ENCODE measurements around the gene NEAT1. TPM values are rescaled to one million over a fixed set of nuclear protein-coding genes. Genes with fewer than 3 reads are reported as not detected.

The NEAT1 gene
- polyA plus RNA-seq, 12 donors = 34.5 to 182 (median 65.4) TPM

DNA sequence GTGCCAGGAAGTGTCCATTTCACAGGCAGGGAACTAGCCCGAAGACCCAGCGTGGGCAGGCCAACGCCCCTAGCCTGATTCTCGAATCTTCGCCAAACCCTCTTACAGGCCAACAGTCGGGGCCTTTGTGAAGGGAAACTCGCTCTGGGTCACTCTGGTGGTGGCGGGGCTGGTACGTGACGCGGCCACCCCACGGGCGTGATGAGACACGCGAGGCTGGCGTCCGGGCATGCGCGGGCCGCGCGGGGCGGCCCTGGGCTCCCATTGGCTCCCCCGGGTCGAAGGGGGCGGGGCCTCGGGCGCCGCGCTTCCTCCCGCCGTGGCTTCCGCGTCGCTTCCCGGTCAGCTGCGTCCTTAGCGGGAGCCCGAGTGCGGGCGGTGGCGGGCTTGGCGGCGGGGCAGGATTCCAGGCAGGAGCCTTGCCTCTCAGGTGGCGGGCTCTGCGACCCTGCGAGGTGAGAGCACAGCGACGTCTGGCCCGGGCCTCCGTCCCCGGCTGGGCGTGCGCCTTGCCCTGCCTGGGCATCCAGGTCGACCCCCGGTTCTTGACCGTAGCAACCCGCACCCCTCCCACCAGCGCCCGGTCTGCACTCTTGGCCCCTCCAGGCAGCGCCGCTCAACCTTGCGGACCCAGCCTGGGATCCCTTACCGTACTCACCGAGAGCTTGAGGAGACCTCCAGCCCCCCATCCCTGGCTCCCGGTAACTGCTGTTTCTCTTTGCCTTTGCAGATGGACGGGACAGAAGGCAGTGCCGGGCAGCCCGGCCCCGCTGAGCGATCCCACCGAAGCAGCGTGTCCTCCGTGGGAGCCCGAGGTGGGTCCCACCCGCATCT lies 36.1 kb upstream of the NEAT1 start, which contains the start of gene FRMD8:
Gene FRMD8, plus strand, starts transcription at position 331 of the 834 bp plus-strand sequence. Its CDS starts 400 bp downstream, at position 731.
- DNase-seq = peak; percentile 89

GRCh38 chr11:65388731-65389130 lies 33.9 kb upstream of the NEAT1 start:
- no peak for DNase-seq

GRCh38 chr11:65389294-65389980 lies 33.2 kb upstream of the NEAT1 start:
- no peak for DNase-seq

- DNase-seq = no peak
Observed at GRCh38 chr11:65390099-65390941, 32.3 kb upstream of the NEAT1 start.

GRCh38 chr11:65390996-65391395 lies 31.6 kb upstream of the NEAT1 start:
- no peak for DNase-seq

DNA sequence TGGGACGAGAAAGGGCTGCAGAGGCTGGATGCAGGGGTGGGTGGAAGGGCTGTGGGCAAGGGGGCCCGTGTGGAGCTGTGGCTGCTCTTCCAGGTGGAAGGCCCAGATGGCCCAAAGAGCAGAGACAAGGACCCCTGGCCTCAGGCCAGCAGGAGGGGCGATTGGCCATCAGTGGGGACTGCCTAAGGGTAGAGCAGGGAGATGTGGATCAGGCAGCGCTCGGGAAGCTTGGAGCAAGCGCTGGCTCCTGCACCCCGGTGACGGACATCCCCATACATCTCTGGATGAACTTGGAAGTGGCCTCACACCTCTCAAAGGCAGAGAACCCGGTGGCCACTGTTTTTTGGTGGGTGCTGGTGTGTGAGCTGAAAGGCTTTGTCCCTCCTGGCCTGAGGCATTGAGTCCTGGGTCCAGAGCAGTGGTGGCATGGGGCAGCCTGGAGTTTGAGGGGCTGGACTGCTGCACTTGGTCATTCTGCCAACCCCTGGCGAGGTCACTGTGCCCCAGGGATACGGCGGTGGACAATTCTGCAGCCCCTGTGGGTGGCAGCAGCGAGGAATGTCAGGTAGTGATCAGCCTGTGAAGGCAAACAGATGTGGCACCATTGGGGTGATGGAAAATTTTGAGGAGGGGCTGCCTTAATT lies 30.3 kb upstream of the NEAT1 start:
- DNase-seq = no peak

DNA sequence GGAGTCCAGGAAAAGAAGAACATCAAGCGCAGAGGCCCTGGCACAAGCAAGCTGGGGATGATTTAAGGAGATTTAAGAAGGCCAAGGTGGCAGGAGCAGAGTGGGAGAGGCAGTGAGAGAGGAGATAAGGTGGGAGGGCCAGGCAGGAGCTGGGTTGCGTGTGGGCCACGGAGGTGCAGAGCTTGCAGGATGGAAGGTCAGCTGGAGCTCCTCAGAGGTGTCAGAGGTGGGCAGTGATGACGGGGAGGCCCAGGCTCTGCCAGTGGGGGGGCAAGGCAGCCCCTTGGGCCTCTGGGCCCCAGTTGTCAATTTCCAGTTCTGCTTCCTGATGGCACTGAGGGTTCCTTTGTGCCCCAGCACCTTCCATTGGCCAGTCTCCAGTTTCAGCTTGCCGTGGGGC lies 29.7 kb upstream of the NEAT1 start:
- DNase-seq = no peak

GRCh38 chr11:65393513-65394079 lies 29.0 kb upstream of the NEAT1 start:
- DNase-seq = no peak

GRCh38 chr11:65394125-65394536 lies 28.5 kb upstream of the NEAT1 start:
- no peak for DNase-seq

DNA sequence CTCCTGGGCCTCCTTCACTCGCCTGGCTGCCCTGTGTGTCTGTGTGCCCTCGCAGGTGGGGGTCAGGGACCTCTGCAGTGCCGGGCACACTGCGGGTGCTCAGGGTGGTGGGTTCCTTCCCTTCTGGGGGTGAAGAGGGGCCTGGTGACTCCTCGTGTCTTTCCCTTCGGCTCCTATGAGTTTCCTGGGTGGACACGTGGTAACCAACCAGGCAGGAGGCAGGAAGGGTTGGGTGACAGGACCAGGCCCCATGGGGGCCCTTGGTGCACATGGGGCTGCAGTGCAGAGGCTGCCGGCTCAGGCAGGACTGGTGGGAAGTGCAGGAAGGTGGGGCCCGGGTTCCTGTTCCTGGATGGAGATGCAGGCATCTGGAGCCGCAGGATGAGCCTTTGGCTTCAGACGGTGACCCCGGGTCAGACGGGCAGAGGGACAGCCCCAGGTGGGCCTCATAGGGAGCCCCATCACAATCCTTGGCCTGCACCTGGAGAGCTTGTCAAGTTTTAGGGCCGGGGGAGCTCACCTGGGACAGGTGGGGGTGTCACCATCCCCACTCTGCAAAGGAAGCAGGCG lies 26.6 kb upstream of the NEAT1 start:
- DNase-seq = no peak

- no peak for DNase-seq
Observed at GRCh38 chr11:65396769-65397745, 25.5 kb upstream of the NEAT1 start.

DNA sequence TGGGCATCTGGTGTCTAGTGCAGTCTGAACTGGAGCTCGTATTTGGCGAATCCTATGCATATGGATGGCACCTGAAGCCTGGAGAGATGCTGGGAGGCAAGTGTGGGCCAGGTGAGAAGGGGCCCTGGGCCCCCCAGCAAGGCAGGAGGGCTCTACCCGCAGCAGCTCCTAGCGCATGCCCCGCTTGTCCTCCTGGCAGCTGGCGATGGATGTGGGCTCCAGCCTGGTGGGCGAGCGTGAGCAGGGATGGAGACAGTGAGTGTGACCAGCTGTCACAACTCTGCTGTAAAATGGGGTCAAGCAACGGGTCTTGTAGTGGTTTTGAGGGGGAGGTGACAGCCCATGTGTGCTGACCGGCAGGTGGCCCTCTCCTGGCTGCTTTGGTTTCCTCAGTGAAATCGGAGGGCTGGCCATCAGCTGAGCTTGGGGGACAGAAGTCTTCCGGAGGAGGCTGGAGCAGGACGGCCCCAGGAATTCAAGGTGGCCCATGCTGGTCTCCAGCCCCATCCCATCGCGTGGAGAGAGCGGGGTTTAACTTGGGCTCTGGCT lies 24.2 kb upstream of the NEAT1 start:
- no peak for DNase-seq

DNA sequence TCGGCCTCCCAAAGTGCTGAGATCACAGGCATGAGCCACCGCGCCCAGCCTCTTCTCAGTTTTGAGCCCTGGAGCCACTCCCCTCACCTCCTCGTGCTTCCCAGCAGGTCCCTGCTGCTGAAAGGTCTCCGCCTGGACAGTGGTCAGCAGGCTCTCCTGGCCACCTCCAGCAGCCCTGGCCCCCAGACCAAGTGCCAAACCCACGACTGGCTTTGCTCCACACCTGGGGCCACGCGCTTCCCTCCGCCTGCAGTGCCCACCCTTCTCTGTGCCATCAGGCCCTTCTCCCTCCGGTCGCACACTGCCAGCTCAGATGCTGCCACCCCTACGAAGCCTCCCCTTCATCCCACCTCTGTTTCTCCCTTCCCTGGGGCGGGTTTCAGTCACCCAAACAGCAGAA lies 23.3 kb upstream of the NEAT1 start:
- DNase-seq = no peak

DNA sequence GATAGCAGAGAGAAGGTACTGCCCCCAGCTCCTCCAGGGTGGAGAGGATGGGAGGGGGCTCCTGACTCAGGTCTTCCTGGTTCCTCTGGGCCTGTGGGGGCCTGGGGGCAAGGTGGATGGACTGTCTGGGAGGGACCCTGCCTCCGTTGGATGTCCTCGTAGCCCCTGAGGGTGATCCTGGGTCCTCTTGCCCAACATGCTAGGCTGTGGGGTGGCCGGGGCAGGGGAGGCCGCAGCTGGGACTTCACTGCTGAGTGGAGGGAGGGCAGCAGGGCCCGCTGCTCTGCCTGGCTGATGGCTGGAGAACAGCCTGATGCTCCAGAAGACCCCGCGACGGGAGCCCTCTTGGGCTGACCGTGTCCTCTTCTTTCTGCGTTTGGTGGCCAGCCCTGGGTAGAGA lies 22.8 kb upstream of the NEAT1 start:
- DNase-seq = no peak

DNA sequence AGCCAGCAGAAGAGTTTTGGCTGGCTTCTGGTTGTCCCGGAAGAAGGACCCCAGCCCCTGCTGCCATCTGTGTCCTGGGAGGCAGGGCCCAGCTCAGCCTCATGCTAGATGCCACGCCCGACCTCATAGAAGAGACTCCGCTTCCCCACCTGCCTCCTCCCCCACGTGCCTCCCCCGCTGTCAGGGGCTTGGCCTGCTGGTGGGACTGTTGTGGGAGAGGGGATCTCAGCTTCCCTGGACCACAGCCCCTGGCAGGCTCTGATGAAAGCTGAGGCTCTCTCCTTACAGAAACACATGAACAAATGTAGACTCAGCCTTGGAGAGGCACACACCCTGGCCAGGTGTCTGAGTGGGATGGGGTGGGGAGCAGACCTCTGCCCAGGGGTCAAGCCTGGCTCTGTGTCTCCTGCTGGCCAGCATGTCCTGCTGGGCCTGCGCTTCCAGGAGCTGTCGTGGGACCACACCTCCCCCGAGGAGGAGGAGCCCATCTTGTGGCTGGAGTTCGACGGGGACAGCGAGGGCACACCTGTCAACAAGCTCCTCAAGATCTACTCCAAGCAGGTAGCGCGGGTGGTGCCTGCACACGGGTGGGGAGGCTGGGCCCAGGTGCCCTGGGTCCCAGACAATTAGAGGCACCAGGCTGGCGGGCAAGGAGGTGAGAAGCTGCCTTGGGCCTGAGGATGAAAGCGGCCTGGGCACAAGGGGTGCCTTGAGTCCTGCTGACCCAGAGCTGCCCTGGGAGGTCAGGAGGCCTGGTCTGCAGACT lies 22.1 kb upstream of the NEAT1 start:
- DNase-seq = no peak

DNA sequence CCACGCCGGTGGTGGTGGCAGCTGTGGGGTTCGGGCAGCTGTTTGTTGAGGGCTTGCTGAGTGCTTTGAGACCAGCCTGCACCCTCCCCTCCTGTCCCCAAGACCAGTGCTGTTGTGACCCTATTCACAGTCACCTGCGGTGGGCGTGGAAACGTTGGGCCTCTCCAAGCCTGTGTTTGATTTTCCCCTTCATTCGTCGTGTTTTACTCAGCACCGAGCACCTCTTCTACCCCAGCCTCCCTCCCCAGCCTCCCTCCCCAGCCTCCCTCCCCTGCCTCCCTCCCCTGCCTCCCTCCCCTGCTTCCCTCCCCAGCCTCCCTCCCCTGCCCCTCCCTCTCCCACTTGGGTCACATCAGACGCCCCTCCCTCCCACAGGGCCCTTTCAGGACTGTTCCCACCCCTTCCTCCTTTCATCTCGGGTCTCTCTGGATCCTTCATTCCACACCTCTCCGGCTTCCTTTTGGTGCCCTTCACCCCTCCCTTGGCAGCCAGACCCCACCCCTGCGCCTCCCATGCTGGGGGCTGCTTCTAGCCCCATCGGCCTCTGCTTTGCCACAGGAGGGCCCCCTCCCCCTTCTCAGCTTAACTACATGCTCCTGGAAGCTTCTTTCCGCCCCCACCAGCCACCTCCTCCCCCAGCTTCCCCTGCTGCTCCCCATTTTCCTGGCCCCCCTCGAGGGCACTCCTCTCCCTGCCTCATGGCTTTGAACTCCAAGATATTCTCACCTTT lies 21.4 kb upstream of the NEAT1 start:
- DNase-seq = no peak

GRCh38 chr11:65401803-65402248 lies 20.8 kb upstream of the NEAT1 start:
- DNase-seq = no peak

DNA sequence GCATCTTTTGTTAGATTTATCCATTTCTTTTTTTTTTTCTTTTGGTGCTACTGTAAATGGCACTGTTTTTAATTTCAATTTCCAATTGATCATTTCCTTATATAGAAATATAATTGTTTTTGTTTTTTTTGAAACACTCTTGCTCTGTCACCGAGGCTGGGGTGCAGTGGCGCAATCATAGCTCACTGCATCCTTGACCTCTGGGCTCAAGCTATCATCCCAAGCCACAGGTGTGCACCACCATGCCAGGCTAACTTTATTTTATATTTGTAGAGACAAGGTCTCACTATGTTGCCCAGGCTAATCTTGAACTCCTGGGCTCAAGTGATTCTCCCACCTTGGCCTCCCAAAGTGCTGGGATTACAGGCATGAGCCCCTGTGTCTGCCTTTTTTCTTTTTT lies 19.8 kb upstream of the NEAT1 start:
- no peak for DNase-seq

Measured in muscle of arm (tissue), 12 donors.